BJ (cell line): ENCODE results near the gene NEK8. TPM values are rescaled to one million over a fixed set of nuclear protein-coding genes. Genes with fewer than 3 reads are reported as not detected.

ENCODE experiments used
- CTCF ChIA-PET: fragments of 350-600 bp; formaldehyde crosslinking; extraction: SDS; loops from one replicate; lab custom pipeline; 2021; ENCODE audit warnings: antibody characterized with exemption, inconsistent platforms; lab: Yijun Ruan, JAX
- POLR2A ChIA-PET: fragments of 300-600 bp; sonication (Branson Sonifier 250); formaldehyde crosslinking; extraction: SDS; loops from one replicate; lab custom pipeline; 2021; ENCODE audit warnings: antibody characterized with exemption; lab: Charles Lee
- DNase-seq: peaks from one replicate; pipeline ENCODE4 v3.0.0-alpha.2; 2011; ENCODE audit warnings: low read depth
- H3K27me3 ChIP-seq: 2 replicates; pipeline ENCODE4 v1.6.0; 2011; ENCODE audit warnings: low read length; ENCODE audit not compliant: control insufficient read depth, insufficient read depth
- H3K36me3 ChIP-seq: 2 replicates; pipeline ENCODE4 v1.5.1; 2011; ENCODE audit warnings: low read length; ENCODE audit not compliant: control insufficient read depth, insufficient read depth
- H3K4me3 ChIP-seq: 2 replicates; pipeline ENCODE4 v1.5.1; 2011; ENCODE audit warnings: low read depth, mild to moderate bottlenecking, control low read depth, low read length
- polyA plus RNA-seq: library from polyadenylated mRNA; depleted of rRNA; stranded (reverse); fragments of >200 nt; gene quantifications from 2 replicates; pipeline ENCODE4 v1.2.3, GENCODE V29; 2011
- TF ChIP-seq, protein P1 (sequence below): IDR thresholded peaks from 2 replicates; pipeline ENCODE4 v1.5.1; 2011; ENCODE audit warnings: low read depth, mild to moderate bottlenecking, control low read depth, inconsistent platforms, low read length, moderate library complexity; ENCODE audit not compliant: insufficient read depth

The NEK8 gene
- polyA plus RNA-seq, 1 experiment: 5.3 TPM

DNA sequence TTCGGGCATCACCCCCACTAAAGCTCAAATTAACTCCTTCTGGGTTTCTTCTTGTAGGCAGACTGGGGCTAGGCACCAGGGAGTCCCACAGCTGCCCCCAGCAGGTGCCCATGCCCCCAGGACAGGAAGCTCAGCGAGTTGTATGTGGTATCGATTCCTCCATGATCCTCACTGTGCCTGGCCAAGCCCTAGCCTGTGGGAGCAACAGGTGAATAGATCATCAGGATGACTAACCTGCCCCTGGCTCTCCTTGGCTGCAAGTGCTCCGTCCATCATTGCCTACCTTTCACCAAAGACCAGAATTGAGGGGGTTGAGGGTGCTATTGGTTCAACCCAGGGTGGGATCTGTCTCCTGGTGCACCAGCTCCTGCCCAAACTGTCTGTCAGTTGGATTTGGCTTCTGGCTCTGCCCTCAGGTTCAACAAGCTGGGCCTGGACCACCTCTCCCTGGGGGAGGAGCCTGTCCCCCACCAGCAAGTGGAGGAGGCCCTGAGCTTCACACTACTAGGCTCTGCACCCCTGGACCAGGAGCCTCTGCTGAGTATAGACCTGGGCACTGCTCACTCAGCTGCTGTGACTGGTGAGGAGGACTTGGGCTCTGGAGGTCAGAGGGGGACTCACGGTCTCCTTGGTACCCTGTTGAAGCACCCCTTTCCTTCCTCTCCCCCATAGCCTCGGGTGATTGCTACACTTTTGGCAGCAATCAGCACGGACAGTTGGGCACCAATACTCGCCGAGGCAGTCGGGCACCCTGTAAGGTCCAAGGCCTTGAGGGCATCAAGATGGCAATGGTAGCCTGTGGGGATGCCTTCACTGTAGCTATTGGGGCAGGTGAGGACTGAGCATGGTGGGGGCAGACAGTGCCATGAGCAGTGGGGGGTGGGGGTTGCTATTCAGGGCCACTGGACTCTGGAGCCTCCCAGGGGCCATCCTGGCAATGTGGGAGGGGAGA is 12.1 kb downstream of the NEK8 start:
- Histone ChIP-seq H3K27me3 (no peaks in the 10 kb centered on the region), H3K36me3 (no peaks in the 10 kb centered on the region), H3K4me3 (no peak overlapping the region)
- ChIA-PET CTCF (interaction anchor here (0.6 to 18.7 kb wide), 2 partner anchors 12 to 199 kb away, joined by 3 to 416 read pairs; partner anchors contain the start of genes NEK8 and TLCD1), POLR2A (no interaction called here)
- TF ChIP-seq, protein P1, sequence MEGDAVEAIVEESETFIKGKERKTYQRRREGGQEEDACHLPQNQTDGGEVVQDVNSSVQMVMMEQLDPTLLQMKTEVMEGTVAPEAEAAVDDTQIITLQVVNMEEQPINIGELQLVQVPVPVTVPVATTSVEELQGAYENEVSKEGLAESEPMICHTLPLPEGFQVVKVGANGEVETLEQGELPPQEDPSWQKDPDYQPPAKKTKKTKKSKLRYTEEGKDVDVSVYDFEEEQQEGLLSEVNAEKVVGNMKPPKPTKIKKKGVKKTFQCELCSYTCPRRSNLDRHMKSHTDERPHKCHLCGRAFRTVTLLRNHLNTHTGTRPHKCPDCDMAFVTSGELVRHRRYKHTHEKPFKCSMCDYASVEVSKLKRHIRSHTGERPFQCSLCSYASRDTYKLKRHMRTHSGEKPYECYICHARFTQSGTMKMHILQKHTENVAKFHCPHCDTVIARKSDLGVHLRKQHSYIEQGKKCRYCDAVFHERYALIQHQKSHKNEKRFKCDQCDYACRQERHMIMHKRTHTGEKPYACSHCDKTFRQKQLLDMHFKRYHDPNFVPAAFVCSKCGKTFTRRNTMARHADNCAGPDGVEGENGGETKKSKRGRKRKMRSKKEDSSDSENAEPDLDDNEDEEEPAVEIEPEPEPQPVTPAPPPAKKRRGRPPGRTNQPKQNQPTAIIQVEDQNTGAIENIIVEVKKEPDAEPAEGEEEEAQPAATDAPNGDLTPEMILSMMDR: no peak
- no peak for DNase-seq

DNA sequence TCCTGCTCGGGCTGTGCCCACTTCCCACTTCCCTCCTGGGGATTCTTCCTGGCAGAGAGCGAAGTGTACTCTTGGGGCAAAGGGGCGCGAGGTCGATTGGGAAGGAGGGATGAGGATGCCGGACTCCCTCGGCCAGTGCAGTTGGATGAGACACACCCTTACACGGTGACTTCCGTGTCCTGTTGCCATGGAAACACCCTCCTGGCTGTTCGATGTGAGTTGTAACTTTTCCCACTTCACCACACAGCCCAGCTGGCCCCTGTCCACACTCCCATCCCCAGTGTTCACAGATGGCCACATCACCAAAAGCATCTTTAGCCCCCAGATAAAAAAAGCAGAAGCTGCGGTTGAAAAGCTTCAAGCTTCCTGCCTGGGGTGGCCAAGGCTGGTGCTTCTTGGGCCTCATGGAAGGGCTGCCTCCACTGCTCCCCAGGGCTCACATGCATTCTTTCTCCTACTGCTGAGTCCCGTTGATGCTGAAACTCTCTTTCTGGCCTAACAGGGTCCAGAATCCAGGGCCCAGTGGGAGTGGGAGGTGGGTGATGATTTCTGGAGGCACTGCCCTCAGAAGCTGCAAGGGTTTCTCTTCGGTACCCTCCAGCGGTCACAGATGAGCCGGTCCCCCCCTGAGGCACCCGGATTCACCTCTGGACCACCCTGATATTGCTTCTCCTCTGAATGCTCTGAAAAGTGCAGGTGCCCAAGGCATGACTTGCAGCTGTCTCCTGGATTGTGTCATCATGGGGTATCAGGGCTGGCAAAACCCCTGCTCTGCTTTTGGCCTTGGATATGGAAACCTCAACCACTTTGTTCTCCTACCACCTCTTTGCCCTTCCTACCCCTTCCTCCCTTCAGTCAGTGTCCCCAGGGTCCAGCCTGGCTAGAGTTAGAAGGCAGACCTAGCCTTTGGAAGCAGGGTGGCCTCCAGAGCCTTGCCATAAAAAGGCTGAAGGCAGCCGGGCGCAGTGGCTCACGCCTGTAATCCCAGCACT is 13.1 kb downstream of the NEK8 start:
- POLR2A ChIA-PET: no interaction called here
- CTCF ChIA-PET: interaction anchor here (0.6 to 18.7 kb wide), 3 partner anchors 9 to 198 kb away, joined by 3 to 416 read pairs (median 4); partner anchors contain the start of genes NEK8 and TLCD1
- no peaks in the 10 kb centered on the region for H3K36me3 ChIP-seq

DNA sequence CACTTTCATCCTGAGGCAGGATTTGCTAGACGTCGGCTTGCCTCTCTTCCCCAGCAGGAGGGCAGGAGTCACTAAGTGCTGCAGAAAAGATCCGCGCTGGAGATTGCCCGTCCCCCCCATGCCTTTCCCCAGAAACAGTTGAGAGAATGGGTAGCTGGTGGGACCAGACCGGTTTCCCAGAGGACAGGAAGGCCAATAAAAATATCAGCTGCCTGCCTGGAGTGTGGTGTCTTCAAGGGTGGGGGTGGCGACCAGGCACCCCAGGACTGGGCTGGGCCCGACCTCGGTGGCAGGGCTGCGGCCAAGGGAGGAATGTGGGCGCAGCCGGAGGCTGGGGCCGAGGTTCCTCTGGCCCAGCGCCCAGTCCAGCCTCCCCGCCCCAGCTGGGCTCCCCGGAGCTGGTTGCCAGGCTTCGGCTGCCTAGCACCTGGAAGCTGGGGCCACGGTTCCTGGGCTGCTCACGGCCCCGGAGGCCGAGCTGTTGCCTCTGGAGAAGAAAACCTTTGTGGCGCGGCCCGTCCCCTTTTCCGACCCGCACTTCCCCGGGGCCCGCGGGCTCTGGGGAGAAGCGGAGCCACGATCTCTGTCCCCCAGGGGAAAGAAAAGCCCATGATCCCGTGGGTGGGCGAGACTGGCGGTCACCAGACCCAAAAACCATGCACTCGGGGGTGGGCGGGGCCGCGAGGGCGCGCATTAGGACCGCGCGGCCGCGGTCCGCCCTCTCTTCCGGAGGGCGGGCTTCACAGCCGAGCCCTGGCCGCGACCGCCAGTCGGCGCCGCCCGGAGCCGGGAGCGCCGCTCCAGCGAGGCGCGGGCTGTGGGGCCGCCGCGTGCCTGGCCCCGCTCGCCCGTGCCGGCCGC is 14.9 kb downstream of the NEK8 start, which contains the start of gene TRAF4:
Gene TRAF4 (plus strand): TSS at position 769 of the 861 bp plus-strand sequence. CDS start 102 bp downstream, outside the sequence.
- TF ChIP-seq, protein P1: peak; percentile 28; the same call in 1 of the 2 replicates
- ChIA-PET POLR2A (interaction anchor here (0.6 kb wide), 1 partner anchor 24 kb away, joined by 5 read pairs; the partner anchor contains the start of gene RPL23A), CTCF (interaction anchor here (0.7 to 18.7 kb wide), 5 partner anchors 8 to 437 kb away, joined by 3 to 416 read pairs (median 3); partner anchors contain the start of genes MYO18A, NEK8 and TLCD1)
- peak; percentile 70 for DNase-seq
- Histone ChIP-seq H3K4me3 (peak within 1 kb of the TSS; percentile 86), H3K27me3 (no peaks in the 10 kb centered on the region), H3K36me3 (peaks cover 14% of the 10 kb centered on the region)

More for the DNA sequence above, 13.1 kb downstream of the NEK8 start:
- TF ChIP-seq, protein P1: no peak
- Histone ChIP-seq H3K4me3 (no peak overlapping the region), H3K27me3 (no peaks in the 10 kb centered on the region)
- no peak for DNase-seq

DNA sequence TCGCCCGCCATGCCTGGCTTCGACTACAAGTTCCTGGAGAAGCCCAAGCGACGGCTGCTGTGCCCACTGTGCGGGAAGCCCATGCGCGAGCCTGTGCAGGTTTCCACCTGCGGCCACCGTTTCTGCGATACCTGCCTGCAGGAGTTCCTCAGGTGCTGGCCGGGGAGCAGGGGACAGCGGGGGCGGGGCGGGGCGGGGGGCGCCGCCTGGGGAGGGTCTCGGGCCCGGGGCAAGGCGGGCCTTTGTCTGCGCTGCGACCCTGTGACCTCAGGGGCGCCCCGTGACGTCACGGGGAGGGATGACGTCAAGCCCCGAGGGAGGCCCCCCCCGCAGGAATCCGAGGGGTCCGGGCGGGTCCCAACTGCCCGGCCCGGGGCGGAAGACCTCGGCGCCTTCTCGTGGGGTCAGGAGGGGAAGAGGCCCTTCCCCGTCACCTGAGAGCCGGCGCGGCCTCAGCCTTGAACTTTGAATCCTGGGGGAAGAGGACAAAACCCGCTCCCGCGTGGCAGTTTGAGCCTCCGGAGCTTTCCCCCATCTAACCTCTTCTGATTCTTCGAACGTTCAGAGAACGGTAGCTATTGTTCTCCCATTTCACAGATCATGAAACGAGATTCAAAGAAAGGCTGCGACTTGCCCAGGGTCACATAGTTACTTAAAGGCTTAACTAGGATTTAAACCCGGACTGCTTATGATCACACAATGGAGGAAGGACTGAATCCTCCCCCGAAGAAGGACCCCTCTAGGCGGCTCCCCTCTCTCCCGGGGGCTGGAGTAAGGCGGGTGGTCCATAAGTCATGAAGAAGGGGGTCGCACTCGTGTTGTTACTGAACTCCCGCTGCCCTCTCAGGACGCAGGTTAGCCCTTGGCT is 15.8 kb downstream of the NEK8 start:
- ChIA-PET POLR2A (no interaction called here), CTCF (interaction anchor here (0.9 to 18.7 kb wide), 4 partner anchors 15 to 436 kb away, joined by 3 to 416 read pairs (median 49); partner anchors contain the start of genes MYO18A, NEK8 and TLCD1)
- no peak for DNase-seq
- H3K4me3 ChIP-seq: peak overlapping the region; percentile 86
- peaks cover 20% of the 10 kb centered on the region for H3K36me3 ChIP-seq
- TF ChIP-seq, protein P1: no peak
- H3K27me3 ChIP-seq: no peaks in the 10 kb centered on the region
